Neuronal stem cell (in vitro differentiated cells): ENCODE measurements around the gene XPO6.

Source experiments
- DNase-seq: peaks from one replicate; pipeline ENCODE4 v3.0.0-alpha.2; 2013; ENCODE audit warnings: low spot score
- H2AFZ ChIP-seq: one replicate; pipeline ENCODE4 v1.6.1; 2013; ENCODE audit warnings: mild to moderate bottlenecking, low read length, inconsistent platforms
- H2AK5ac ChIP-seq: 2 replicates; pipeline ENCODE4 v1.6.1; 2013; ENCODE audit warnings: low read depth, mild to moderate bottlenecking, inconsistent platforms, low read length, moderate library complexity, mixed read lengths
- H2BK120ac ChIP-seq: 2 replicates; pipeline ENCODE4 v1.6.1; 2013; ENCODE audit warnings: low read depth, mild to moderate bottlenecking, inconsistent platforms, low read length, moderate library complexity, mixed read lengths
- H2BK12ac ChIP-seq: one replicate; pipeline ENCODE4 v1.6.1; 2013; ENCODE audit warnings: low read length, inconsistent platforms
- H2BK15ac ChIP-seq: 2 replicates; pipeline ENCODE4 v1.6.1; 2013; ENCODE audit warnings: mild to moderate bottlenecking, low read length, inconsistent platforms, mixed read lengths
- H2BK5ac ChIP-seq: one replicate; pipeline ENCODE4 v1.6.1; 2013; ENCODE audit warnings: inconsistent platforms, mild to moderate bottlenecking, low read length, moderate library complexity
- H3K14ac ChIP-seq: one replicate; pipeline ENCODE4 v1.6.1; 2013; ENCODE audit warnings: low read length, inconsistent platforms
- H3K18ac ChIP-seq: 2 replicates; pipeline ENCODE4 v1.6.1; 2013; ENCODE audit warnings: low read length, inconsistent platforms
- H3K23ac ChIP-seq: 2 replicates; pipeline ENCODE4 v1.6.1; 2013; ENCODE audit warnings: low read depth, mild to moderate bottlenecking, mixed read lengths, low read length, inconsistent platforms; ENCODE audit not compliant: poor library complexity
- H3K27ac ChIP-seq: replicated peaks from 3 replicates; pipeline ENCODE4 v1.5.1; 2013; ENCODE audit warnings: low read length, inconsistent platforms
- H3K27me3 ChIP-seq, 3 experiments: 2 replicates each; pipeline ENCODE4 v1.6.1; 2013; ENCODE audit warnings: low read length in 3 of 3, mild to moderate bottlenecking in 2 of 3, inconsistent platforms in 1 of 3, low read depth in 1 of 3, mixed read lengths in 1 of 3, moderate library complexity in 1 of 3; ENCODE audit not compliant: control insufficient read depth in 3 of 3, insufficient read depth in 3 of 3
- H3K36me3 ChIP-seq, 2 donors: replicated peaks in 1 of 2; 2 replicates each; pipeline ENCODE4 v1.6.1; 2013; ENCODE audit warnings: low read length in 2 of 2; ENCODE audit not compliant: control insufficient read depth in 2 of 2, insufficient read depth in 2 of 2
- H3K4ac ChIP-seq: 2 replicates; pipeline ENCODE4 v1.6.1; 2013; ENCODE audit warnings: inconsistent platforms, mild to moderate bottlenecking, low read length, moderate library complexity
- H3K4me1 ChIP-seq, 2 donors: 1 replicate in 1 of 2; 2 replicates in 1 of 2; pipeline ENCODE4 v1.6.1; 2013; ENCODE audit warnings: low read length in 2 of 2, low read depth in 1 of 2; ENCODE audit not compliant: control insufficient read depth in 2 of 2, insufficient read depth in 1 of 2
- H3K4me2 ChIP-seq: one replicate; pipeline ENCODE4 v1.6.1; 2013; ENCODE audit warnings: mild to moderate bottlenecking, low read length, inconsistent platforms; ENCODE audit not compliant: insufficient read depth, poor library complexity, severe bottlenecking
- H3K4me3 ChIP-seq, 2 donors: 2 replicates each; pipeline ENCODE4 v1.5.1; 2013; ENCODE audit warnings: low read length in 2 of 2, mild to moderate bottlenecking in 2 of 2, inconsistent platforms in 1 of 2, moderate library complexity in 1 of 2
- H3K79me1 ChIP-seq: one replicate; pipeline ENCODE4 v1.6.1; 2013; ENCODE audit warnings: low read depth, mild to moderate bottlenecking, inconsistent platforms, low read length, moderate library complexity
- H3K9ac ChIP-seq: one replicate; pipeline ENCODE4 v1.6.1; 2013; ENCODE audit warnings: mild to moderate bottlenecking, low read depth, low read length, inconsistent platforms; ENCODE audit not compliant: poor library complexity
- H3K9me3 ChIP-seq, 2 donors: replicated peaks in 1 of 2; 2 replicates each; pipeline versions ENCODE3 to v1.6.1; 2013; ENCODE audit warnings: low read length in 2 of 2, mild to moderate bottlenecking in 2 of 2, inconsistent platforms in 1 of 2, low read depth in 1 of 2, mixed read lengths in 1 of 2, moderate library complexity in 1 of 2; ENCODE audit not compliant: control insufficient read depth in 2 of 2, insufficient read depth in 1 of 2
- H4K8ac ChIP-seq: one replicate; pipeline ENCODE4 v1.6.1; 2013; ENCODE audit warnings: low read depth, mild to moderate bottlenecking, inconsistent platforms, low read length, moderate library complexity
- H4K91ac ChIP-seq: one replicate; pipeline ENCODE4 v1.6.1; 2013; ENCODE audit warnings: low read length, low read depth, mild to moderate bottlenecking, inconsistent platforms; ENCODE audit not compliant: poor library complexity
- WGBS, 2 donors: extraction: QIAGEN DNeasy Blood & Tissue Kit; methylation state at CpG; one replicate each; pipeline ENCODE4 v1.1.7; 2013; ENCODE audit warnings: missing lambda C conversion rate in 2 of 2, mixed read lengths in 1 of 2; ENCODE audit not compliant: insufficient read length in 2 of 2, insufficient replicate concordance in 1 of 2; ENCODE audit errors: extremely low coverage in 2 of 2; 5-methylcytosine and 5-hydroxymethylcytosine counted together

The XPO6 gene

GRCh38 chr16:28093385-28093725 lies 118.4 kb downstream of the XPO6 start:
- Histone ChIP-seq H4K8ac (no peak overlapping the region), H2BK15ac (no peak overlapping the region), H3K4ac (no peak overlapping the region), H3K23ac (no peak overlapping the region), H3K27ac (no peak overlapping the region), H2BK5ac (no peak overlapping the region), H2AK5ac (no peak overlapping the region), H3K27me3 (no peaks in the 10 kb centered on the region), H3K79me1 (no peaks in the 10 kb centered on the region), H2AFZ (no peak overlapping the region), H3K4me2 (no peak overlapping the region), H3K14ac (no peak overlapping the region), H4K91ac (no peak overlapping the region), H3K9ac (no peak overlapping the region), H3K36me3 (peaks cover 9 to 24% of the 10 kb centered on the region in 2 donors), H3K9me3 (peaks cover 0 to 2% of the 10 kb centered on the region in 2 donors), H2BK120ac (no peak overlapping the region), H2BK12ac (no peak overlapping the region), H3K4me3 (no peak overlapping the region), H3K18ac (no peak overlapping the region), H3K4me1 (peaks cover 0 to 10% of the 10 kb centered on the region in 2 donors)
- no peak for DNase-seq
- no CpG with 5 or more reads among the region's 5 CpGs for WGBS, 2 donors

- Histone ChIP-seq H2AFZ (no peak overlapping the region), H3K14ac (no peak overlapping the region), H4K8ac (no peak overlapping the region), H3K4me3 (no peak overlapping the region), H3K4ac (no peak overlapping the region), H3K9ac (no peak overlapping the region), H3K4me2 (no peak overlapping the region), H3K27me3 (no peaks in the 10 kb centered on the region), H3K27ac (no peak overlapping the region), H2BK5ac (no peak overlapping the region), H2BK15ac (no peak overlapping the region), H2AK5ac (no peak overlapping the region), H3K4me1 (peaks cover 0 to 10% of the 10 kb centered on the region in 2 donors), H3K9me3 (peaks cover 0 to 2% of the 10 kb centered on the region in 2 donors), H2BK12ac (no peak overlapping the region), H4K91ac (no peak overlapping the region), H2BK120ac (no peak overlapping the region), H3K79me1 (no peaks in the 10 kb centered on the region), H3K18ac (no peak overlapping the region), H3K36me3 (peaks cover 5 to 19% of the 10 kb centered on the region in 2 donors), H3K23ac (no peak overlapping the region)
- no peak for DNase-seq
- no CpG with 5 or more reads among the region's 17 CpGs for WGBS, 2 donors
Observed at GRCh38 chr16:28092721-28093384, 118.9 kb downstream of the XPO6 start.

- Histone ChIP-seq H2AK5ac (no peak overlapping the region), H2AFZ (no peak overlapping the region), H3K4me3 (no peak overlapping the region), H4K91ac (no peak overlapping the region), H2BK120ac (no peak overlapping the region), H2BK12ac (no peak overlapping the region), H3K79me1 (no peaks in the 10 kb centered on the region), H3K14ac (no peak overlapping the region), H3K23ac (no peak overlapping the region), H4K8ac (no peak overlapping the region), H3K9me3 (peaks cover 0 to 2% of the 10 kb centered on the region in 2 donors), H3K18ac (peak overlapping the region; percentile 67), H3K4me1 (peaks cover 0 to 10% of the 10 kb centered on the region in 2 donors), H2BK15ac (no peak overlapping the region), H3K27me3 (no peaks in the 10 kb centered on the region), H3K27ac (no peak overlapping the region), H3K4me2 (no peak overlapping the region), H3K9ac (no peak overlapping the region), H3K4ac (no peak overlapping the region), H2BK5ac (no peak overlapping the region), H3K36me3 (peaks cover 3 to 7% of the 10 kb centered on the region in 2 donors)
- no CpG with 5 or more reads among the region's 12 CpGs for WGBS, 2 donors
- no peak for DNase-seq
Observed at GRCh38 chr16:28091656-28092055, 120.1 kb downstream of the XPO6 start.

- H3K9me3 ChIP-seq, result peaks cover 0 to 2% of the 10 kb centered on the region in 2 donors
- no peak overlapping the region for H3K23ac ChIP-seq
- H2AFZ ChIP-seq, result no peak overlapping the region
- H2BK5ac ChIP-seq, result no peak overlapping the region
- no peak overlapping the region for H4K8ac ChIP-seq
- H3K79me1 ChIP-seq, result no peaks in the 10 kb centered on the region
- no peak overlapping the region for H3K9ac ChIP-seq
- no peaks in the 10 kb centered on the region for H3K27me3 ChIP-seq
- no peak overlapping the region for H3K4me3 ChIP-seq
- no peak overlapping the region for H2BK12ac ChIP-seq
- no peak overlapping the region for H4K91ac ChIP-seq
- no peak overlapping the region for H2BK15ac ChIP-seq
- H3K18ac ChIP-seq, result peak overlapping the region; percentile 59
- peaks cover 0 to 3% of the 10 kb centered on the region in 2 donors for H3K36me3 ChIP-seq
- H3K27ac ChIP-seq, result no peak overlapping the region
- no peak overlapping the region for H3K14ac ChIP-seq
- no peak overlapping the region for H3K4ac ChIP-seq
- DNase-seq, result no peak
- H3K4me1 ChIP-seq, result peaks cover 0 to 10% of the 10 kb centered on the region in 2 donors
- no CpG with 5 or more reads among the region's 19 CpGs for WGBS, 2 donors
- no peak overlapping the region for H3K4me2 ChIP-seq
- no peak overlapping the region for H2AK5ac ChIP-seq
- H2BK120ac ChIP-seq, result no peak overlapping the region
Observed at GRCh38 chr16:28090646-28091377, 121.0 kb downstream of the XPO6 start.
